NCI-H748 treated with DMSO at 0.1 percent for 48 hours (cell line): ENCODE results near the gene RALGPS1.

Source experiments
- DNase-seq: peaks from one replicate; lab custom pipeline; 2025; lab: John Stamatoyannopoulos, UW

Gene RALGPS1

DNA sequence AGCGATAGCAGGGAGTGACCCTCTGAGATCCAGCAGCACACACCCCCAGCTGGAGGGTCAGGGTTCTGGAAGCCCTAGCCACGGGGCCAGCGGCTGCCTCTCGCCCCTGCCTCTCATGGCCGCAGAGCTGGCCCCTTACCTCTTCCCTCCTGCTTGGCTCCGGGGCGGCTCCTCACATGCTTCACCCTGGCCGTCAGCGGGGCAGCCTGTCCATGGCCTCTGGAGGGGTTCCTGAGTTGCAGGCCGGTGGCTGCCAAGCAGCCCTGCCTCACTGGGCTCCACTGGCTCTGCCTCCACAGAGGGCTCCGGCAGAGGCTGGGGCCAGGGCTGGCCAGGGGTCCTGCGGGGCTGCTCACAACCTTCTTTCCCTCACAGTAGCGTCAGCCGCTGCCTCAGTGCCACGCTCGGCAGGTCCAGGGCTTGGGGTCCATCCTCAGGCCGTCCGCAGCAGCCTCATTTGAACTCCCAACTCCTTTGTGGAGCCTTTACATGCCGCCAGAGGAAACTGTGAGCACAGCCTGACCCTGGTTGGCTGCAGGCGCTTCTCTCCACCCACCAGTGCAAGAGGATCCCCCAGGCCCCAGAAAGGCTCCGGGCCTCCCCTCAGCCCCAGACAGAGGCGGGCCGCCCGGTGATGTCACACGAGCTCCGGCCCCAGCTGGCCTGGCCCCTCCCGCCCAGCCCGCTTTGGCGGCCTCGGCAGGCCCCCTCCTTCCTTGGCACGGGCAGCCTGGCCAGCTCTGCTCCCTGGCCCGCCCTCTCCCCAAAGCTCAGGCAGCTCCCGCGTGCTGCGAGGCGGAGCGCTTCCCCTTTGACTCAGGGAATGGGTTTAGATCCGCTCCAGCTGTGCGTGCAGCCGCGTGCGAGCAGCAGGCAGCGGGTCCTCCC, 207.8 kb downstream of the RALGPS1 start, which contains the start of gene ANGPTL2:
Gene ANGPTL2 (minus strand): TSS at position 460 of the 888 bp plus-strand sequence. CDS start 13,904 bp downstream, outside the sequence.
- DNase-seq = no peak

DNA sequence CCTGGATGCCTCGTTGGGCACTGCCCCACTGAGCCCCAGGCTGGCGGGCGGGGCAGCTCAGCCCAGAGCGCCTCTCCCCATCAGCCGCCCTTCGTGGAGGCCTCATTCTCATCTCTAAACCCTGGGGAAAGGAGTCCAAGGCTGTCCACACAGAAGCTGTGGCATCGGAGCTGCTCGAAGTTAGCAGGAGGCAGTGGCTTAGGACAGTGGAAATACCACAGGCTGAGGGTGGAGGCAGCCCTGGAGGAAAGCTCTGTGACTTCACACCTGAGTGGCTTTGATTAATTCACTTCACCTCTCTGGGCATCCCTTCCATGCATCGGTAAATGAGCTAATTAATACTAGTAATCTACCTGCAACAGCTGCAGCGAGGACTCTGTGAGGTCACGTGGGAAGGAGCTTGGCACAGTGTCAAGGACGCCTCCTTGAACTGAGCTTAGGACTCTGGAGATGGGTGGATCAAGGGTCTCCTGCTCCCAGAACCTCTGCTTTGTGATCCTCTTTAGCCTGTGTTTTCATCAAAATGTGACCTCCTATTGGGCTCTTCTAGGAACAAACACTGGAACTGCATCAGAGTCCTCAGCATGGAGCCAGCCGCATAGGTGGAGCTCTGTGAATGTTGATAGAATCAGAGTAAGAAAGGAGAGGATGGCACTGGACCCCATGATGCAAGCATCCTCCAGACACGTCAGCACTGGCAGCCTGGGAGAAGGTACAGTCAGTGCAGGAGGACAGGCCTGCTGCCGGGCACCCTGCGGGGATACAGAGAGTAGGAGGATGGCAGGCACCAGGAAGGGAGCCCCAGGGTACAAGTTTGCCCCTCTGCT, 208.7 kb downstream of the RALGPS1 start:
- no peak for DNase-seq

DNA sequence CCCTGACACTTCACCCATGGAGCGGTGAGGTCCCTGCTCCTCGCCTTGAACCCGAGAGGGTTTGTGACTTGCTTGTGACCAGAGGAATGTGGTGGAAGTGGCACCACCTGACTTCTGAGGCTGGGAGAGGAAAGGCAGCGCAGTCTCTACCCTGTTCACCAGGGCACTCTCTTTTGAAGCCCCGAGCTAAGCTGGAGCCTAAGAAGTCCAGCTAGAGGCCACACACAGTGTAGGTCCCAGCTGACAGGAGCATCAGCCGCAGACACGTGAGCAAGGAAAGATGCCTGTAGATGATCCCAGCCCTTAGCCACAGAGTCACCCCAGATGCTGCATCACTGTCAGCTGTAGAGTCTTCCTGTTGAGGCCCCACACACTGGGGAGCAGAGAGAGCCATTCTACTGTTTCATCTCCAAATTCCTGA, 209.5 kb downstream of the RALGPS1 start:
- no peak for DNase-seq

DNA sequence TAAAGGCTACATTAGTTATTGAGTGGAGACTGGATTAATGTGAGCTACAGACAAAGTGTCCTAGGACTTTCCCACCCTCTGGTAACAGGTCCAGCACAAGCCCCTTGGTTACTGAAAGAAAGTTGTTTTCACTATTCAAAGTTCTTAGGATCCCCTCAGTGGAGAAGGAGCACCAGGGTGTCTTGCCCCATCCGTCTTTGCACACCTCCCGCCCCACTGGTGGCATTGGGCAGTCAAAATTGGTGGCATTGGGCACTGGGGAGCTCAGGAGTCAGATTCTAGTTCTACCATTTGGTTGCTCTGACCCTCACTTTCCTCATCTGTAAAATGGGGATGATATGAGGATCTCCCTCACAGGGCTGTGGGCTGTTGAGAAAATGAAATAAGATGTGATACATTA, 210.2 kb downstream of the RALGPS1 start:
- no peak for DNase-seq

DNA sequence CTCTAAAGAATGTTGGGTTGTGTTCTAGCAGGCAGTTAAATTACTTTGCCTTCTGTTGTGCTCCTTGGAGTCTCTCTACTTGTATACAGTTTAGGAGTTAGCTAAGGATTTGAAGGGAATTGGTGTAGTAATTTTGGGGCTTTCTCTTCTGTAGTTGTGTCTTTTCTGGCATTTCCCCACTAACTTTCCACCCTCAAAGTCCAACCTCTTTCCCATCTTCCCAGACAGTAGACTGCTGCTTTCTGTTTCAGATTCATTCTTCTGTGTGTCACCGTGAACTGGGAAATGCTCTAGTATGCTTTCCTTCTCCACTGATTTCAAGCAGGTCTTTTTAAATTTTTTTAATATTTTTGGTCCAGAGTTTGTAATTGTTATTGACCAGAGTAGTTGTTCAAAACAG, 212.4 kb downstream of the RALGPS1 start:
- no peak for DNase-seq

DNA sequence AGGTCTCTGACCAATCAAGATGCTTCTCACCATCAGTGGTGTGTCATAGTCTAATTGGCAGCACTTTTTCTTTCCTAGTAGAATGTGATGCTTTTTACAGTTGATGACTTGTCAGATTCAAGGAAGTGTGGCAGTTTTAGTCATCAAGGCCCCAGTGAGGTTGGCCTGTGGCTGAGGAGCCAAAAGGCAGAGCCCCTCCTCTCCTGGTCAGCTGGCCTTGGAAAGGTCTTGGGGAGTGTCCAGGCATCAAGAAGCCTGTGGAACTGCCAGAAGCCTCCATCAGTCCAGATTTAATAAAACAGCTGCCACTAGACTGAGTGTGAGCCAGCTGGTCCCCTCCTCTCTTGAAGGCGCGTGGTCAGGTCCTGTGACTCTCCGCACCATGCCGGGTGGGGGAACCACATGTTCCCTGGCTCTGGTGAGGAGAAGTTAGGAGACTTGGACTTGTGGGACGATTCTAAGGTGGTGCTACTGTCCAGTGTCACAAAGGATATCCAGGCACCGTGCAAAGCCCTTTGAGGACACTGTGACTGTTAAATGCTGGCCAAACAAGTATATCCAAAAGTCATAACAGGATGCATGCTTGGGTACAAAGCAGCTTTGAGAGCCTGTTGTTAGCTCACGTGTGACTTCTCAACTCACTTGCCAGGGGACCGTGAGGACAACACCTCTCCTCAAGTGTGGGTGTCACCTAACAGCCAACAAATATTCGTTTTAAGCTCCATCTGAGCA, 213.9 kb downstream of the RALGPS1 start:
- no peak for DNase-seq

DNA sequence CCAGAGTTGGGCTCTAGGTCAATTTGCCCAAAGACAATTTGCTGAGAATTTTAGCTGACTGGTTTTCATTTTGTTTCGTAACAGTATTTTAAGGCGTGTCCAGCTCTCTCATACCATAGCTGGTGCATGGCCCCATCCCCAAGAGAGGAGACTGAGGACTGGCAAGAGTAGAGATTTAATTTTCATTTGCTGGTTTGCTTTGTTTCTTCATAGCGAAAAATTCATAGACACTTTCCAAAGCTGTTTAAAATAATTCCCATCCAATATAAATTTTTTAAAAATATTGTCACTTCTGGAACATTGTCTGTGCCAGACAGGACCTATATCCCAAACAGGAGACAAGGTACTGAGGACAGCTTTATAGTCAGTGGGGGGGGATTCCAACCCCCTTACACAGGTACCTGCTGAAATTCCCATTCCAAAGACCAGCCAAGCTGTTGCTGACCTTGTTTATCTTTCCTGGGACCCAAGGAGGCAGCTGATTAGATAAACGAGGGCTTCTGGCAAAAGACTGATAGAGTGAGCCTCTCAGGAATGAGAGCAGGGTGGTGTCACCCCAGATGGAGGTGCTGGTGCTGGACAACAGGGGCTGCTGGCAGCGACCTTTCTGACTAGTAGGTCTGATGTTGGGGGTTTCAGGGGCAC, 214.6 kb downstream of the RALGPS1 start:
- DNase-seq = no peak

DNA sequence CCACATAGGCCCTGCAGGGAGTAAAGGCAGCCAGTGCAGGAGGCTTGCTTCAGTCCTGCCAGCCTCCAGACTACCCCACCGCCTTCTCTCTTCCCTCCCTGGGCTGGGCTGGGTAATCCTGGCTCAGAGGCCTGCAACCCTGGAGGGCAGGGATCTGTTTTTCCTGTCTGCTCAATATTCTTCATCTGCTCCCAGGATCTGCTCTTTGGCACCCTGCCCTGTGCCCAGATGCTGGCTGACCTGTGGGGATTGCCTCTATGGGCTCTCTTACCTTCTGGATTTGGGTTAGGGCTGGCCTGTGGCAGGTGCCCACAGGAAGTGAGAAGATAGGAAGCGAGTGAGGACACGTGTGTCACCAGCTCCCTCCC, 215.1 kb downstream of the RALGPS1 start:
- DNase-seq = no peak

DNA sequence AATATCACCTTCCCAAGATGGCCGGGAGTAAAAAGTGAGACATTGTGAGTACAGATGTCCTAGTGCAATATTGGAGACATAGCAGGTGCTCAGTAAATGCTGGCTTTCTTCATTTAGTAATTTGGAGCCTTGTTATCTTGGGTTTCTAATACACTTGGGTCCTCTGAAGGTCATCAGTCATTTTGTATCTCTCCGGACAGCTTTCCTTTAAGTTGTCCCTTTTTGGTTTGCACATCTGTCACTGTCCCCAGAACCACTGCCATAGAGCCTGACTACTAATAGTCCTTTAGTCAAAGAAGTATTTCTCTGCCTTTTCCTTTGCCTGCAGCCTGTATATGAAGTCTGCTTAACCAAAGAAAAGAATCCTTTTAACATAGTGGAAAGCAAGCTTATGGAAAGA, 215.7 kb downstream of the RALGPS1 start:
- DNase-seq = no peak

DNA sequence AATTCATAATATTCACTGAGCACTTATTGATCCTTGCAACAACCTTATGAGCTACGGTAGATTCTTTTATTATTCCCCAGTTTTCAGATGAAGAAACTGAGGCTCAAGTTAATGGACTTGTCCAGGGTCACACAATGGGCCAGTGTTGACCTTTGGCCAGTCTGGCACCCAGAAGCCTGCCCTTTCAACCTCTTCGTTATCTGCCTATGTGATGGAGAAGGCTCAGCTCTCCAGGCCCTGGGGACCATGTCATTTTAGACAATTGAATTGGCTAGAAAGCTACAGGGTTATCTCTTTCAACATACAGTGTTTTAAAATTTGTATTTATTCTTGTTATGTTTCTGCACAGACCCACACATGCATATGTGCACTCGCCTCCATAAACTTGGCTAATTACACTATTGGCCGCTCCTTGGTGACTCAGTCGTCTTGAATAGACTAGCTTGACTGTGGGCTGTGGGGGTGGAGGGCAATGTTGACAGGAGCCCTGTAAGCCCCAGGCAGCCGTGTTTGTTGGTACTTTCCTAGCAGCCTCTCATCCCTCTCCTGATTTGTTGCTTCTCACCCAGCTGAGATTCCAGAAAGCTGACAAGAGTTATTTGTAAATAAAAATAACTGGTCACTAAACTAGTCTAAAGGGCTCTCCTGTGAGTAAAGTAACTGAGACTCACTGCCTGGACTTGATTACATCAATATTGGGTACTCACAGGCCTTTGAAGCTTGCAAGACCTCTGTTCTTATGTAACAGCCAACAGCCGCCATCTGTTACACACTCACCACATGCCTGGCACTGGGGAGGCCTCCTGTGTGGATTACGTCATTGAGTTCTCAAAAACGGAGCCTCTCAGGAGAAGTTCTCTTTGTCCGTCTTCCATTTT, 216.3 kb downstream of the RALGPS1 start:
- no peak for DNase-seq

DNA sequence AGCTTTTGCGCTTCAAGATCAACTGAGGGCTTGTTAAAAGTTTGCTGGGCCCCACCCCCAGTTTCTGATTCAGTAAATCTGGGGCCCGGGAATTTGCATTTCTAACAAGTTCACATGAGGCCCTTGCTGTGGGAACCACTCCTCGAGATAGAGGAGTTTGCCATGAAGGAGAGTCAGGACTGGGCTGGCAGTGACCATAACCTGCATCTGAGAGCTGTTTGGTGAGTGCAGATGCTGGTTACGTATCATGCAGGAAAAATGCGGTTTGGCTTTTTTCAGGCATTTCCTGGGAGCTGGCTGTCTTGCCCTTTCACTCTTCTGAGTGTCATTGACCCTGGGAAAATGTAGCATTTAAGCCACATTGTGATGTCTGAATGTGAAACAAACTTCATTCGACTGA, 217.3 kb downstream of the RALGPS1 start:
- DNase-seq = no peak

DNA sequence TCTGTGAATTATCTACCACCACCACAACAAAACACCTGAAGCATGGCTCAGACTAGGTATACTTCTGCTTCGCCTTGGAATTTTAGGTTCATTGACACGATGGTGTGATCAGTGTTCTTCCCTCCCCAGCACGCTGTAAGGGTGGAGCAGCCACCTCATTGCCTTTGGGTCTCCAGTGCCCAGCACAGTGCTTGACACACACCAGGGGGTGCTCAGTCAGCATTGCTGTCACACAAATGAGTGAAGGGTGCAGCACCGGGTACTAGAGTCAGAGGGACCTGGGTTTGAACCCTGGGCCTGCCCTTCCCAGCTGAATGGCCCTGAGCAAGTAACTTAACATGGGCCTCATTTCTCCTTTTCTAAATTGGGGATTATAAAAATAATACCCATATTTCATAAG, 217.8 kb downstream of the RALGPS1 start:
- DNase-seq = no peak

DNA sequence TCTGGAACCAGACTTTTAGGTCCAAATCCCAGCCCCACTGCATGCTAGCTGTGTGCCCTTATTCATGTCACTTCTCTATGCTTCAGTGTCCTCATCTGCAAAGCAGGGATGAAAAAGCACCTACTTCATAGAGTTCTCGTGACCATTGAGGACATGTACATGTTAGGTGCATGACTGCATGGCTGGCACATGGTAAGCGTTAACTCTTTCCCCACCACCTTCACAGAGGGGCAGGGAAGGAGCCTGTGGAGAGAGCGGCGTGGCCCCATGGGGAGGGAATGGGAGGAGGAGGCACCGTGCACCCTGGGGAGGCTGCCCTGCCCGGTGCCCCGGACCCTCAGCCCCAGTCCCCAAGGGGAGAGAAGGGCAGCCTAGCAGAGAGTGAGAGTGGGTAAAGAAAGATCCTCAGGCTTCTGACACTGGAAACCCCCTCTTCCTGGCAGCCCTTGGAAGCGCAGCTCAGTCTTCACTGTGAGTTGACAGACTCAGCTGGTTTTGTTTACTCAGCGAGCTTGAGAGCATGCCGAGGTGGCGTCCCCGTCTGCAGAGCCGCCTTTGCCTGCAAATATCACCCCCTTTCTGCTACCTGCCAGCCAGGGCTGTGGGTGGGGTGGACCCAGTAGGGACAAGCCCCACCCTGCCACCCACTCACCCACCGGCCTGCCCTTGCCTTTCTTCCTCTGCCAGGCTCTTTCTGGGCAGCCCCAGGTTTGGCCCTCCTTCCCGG, 218.5 kb downstream of the RALGPS1 start:
- DNase-seq = no peak

DNA sequence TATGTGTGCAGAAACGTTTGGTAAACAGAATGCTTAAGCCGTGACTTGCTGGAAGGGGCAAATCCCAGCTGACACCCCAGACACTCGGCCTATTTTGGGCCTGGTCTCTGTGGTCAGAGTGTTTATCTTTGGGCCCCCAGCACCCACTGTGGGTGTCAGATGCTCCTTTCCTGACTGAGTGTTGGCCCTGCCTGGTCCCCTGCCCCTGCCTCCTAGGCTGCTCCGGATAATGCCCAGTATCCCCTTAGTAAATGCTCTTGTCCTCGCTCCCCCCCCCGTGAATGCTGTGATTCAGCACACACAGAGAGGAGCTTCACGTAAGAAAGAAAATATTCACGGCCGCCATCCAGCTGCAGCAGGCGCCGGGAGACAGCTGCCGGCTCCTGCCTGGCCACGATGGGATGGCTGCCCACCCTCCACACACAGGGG, 219.2 kb downstream of the RALGPS1 start:
- DNase-seq = no peak

DNA sequence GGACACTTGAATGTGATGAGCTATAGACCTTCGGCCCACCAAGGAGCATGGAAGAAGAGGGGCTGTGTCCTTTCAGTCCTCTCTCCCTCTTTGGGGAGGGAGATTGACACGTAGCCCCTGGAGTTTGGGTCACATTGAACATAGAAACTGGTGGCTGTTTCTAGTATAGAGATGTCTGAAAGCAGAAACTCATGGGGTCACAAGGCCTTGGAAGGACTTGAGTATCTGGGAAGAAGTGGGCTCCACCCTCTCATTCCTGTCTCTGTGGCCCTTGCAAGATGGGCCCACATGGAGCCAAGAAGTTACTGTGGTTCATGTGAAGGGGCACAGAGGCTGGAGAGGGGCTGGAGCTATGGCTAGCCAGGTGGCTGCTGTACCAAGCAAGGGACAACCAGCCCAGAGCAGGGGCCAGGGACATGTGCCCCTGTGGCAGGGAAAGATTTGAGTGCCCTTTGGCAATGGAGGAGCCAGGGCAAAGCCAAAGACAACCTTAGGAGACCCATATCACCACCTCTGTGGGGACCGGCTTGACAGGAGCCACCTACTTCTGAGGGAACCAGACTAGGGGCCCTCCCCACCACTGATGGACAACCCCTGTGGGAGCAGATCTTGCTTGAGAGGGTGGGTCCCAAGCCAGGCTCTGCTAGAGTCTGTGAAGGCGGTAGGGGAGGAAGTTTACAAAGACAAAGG, 220.6 kb downstream of the RALGPS1 start:
- DNase-seq = no peak

DNA sequence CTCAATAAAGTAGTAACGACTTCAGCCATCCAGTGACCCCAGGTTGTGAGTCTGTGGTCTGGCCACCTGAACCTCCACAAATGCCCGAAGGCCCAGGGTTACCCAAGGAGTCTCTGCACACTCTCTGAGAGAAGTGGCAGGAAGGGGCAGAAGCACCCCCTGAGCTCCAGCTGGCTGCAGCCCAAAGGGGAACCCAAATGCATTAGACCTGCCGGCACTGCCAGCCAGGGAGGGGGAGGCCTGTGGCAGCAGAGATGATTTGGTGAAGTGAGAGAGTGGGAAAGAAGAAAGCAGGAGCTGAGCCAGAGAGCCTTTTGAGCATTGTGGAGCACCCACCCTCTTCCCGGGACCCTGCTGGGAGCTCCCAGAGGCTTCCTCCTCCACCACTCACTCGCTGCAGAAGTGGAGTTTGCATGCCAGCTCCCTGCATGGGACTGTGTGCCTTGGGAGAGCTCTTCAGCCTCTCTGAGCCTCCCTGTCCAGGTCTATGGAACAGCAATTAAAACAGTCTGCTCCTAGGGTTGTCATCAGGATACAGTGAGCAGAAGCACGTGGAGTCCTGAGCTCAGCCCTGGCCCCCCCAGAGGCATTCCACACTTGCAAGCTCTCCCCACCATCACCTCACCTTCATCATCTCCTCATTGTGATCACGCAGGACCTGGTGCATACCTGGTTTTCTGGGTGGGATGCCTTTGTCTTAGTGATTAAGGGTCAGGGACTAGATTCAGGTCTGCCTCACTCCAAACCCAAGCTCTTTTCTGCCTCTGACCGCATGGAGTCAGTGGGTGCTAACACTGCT, 221.7 kb downstream of the RALGPS1 start:
- no peak for DNase-seq

DNA sequence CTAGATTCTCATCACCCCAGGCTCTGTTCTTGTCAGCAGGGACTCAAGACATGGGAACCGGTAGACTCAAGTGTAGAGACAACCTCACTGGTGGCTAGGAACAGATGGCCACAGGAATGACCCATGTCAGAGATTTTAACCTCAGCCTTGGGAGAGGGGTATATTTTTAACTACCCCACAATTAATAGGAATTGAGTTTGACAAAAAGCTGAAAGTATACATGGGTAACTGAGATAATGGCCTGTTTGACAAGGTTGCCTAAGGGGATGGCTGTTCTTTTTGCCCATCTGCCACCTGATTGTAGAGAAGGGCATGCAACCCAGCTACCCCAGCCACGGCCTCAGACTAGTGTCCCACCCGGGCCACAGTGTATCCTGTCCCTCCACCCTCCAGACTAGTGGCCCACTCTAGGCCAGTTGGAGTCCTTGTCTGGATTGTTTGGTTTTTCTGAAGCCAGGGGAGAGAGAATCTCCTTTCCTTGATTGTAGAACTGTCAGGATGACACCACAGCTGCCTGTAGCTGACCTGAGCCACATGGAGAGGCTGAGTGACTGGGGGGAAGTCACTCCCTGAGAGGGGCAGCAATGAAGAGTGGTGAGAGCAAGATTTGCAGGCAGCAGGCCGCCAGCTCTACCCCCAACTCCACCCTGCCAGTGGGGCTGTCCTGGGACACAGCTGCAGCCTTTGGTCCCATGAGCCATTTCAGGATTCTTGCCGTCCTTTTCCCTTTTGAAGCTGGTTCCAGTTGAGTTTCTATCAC, 222.5 kb downstream of the RALGPS1 start:
- DNase-seq = no peak
